Stomach smooth muscle (tissue), 2 donors: ENCODE data around the gene RNF222.
A peak's percentile ranks its signal among the peaks of the same experiment; 100 is the strongest.

Experiments
- H3K27ac ChIP-seq: one replicate; pipeline ENCODE4 v1.7.0; 2013; ENCODE audit warnings: mild to moderate bottlenecking, low read length, inconsistent platforms
- H3K27me3 ChIP-seq, 2 donors: one replicate each; pipeline ENCODE4 v1.7.0; 2013; ENCODE audit warnings: low read length in 2 of 2; ENCODE audit not compliant: insufficient read depth in 2 of 2, control insufficient read depth in 1 of 2
- H3K36me3 ChIP-seq, 2 donors: one replicate each; pipeline ENCODE4 v1.7.0; 2013; ENCODE audit warnings: low read length in 2 of 2; ENCODE audit not compliant: control insufficient read depth in 2 of 2, insufficient read depth in 2 of 2
- H3K4me1 ChIP-seq: one replicate; pipeline ENCODE4 v1.7.0; 2013; ENCODE audit warnings: low read length; ENCODE audit not compliant: control insufficient read depth, insufficient read depth
- H3K4me3 ChIP-seq, 2 donors: one replicate each; pipeline ENCODE4 v1.7.0; 2013; ENCODE audit warnings: low read length in 2 of 2
- H3K9ac ChIP-seq, 2 donors: one replicate each; pipeline ENCODE4 v1.7.0; 2013; ENCODE audit warnings: low read length in 2 of 2, mild to moderate bottlenecking in 1 of 2
- H3K9me3 ChIP-seq, 2 donors: one replicate each; pipeline ENCODE4 v1.7.0; 2013; ENCODE audit warnings: low read length in 2 of 2; ENCODE audit not compliant: control insufficient read depth in 2 of 2
- donor health status: healthy.
- donor health status: Pancreatic carcinoma.

Gene RNF222, protein sequence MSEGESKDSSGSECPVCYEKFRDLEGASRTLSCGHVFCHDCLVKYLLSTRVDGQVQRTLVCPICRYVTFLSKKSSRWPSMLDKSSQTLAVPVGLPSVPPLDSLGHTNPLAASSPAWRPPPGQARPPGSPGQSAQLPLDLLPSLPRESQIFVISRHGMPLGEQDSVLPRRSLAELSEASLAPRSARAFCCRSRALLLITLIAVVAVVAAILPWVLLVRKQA

DNA sequence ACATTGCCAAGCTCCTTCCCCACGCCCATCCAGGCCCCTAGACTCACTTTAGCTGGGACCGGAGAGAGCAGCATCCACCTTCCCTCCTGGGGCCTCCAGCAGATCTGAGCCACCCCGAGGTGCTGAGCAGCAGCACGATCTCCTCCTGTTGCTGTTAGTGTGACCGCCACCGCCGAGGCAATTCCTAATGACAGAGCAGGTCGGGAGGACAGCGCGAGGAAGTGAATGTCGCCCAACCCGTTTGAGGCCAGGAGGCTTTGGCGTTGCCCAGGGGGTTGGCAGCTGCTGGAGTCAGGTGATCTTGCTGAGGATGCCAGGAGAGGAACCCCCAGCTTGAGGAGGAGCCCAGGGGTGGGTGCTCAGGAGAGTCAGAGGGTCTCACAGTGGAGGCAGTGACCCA, at the start of gene RNF222:
RNF222 (minus strand) TSS at position 192 of the 400 bp plus-strand sequence. CDS start 4,366 bp downstream, outside the sequence.
- H3K27ac ChIP-seq: no peak within 1 kb of the TSS
- no peaks in the 10 kb centered on the region for H3K4me1 ChIP-seq
- H3K4me3 ChIP-seq: no peak within 1 kb of the TSS
- no peak within 1 kb of the TSS for H3K9ac ChIP-seq
- peaks cover 27 to 29% of the 10 kb centered on the region in 2 donors for H3K27me3 ChIP-seq
- H3K36me3 ChIP-seq: no peaks in the 10 kb centered on the region
- H3K9me3 ChIP-seq: no peaks in the 10 kb centered on the region

DNA sequence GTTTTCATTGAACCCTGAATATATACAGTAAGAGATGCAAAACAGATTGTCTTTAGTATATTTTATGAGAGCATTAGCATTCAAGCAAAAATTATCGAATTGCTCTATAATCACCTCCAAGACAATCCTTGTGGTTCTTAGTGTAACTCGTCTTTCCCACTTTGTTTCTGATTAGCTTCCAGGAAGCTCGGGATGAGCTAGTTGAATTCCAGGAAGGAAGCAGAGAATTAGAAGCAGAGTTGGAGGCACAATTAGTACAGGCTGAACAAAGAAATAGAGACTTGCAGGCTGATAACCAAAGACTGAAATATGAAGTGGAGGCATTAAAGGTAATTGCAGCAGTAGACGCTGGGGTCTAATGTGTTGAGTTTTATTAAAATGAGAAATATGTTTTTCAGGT, 47.9 kb upstream of the RNF222 start:
- H3K27me3 ChIP-seq: no peaks in the 10 kb centered on the region
- no peaks in the 10 kb centered on the region for H3K9me3 ChIP-seq
- no peak overlapping the region for H3K27ac ChIP-seq
- H3K9ac ChIP-seq: no peak overlapping the region
- peaks cover 2% of the 10 kb centered on the region for H3K4me1 ChIP-seq
- peaks cover 23 to 30% of the 10 kb centered on the region in 2 donors for H3K36me3 ChIP-seq
- H3K4me3 ChIP-seq: no peak overlapping the region

DNA sequence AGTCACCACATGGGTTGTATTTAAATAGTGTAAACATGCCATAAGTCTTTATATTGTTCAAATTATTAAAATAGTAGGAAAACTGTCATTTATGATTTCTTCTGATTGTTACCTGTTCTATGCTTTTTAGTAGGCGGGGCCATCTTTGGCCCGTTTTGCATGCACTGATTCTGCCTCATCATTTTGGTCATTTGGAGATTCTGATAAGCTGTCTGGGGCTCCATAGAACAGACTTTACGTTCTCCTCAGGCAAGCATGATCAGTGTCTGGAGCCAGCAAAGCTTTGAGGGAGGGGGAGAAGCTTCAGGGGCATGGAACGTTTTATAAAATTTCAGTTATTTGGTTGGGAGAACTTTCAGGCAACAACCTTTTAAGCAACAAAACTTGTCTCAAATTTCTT, 46.9 kb upstream of the RNF222 start:
- peaks cover 21 to 28% of the 10 kb centered on the region in 2 donors for H3K36me3 ChIP-seq
- H3K27ac ChIP-seq: no peak overlapping the region

DNA sequence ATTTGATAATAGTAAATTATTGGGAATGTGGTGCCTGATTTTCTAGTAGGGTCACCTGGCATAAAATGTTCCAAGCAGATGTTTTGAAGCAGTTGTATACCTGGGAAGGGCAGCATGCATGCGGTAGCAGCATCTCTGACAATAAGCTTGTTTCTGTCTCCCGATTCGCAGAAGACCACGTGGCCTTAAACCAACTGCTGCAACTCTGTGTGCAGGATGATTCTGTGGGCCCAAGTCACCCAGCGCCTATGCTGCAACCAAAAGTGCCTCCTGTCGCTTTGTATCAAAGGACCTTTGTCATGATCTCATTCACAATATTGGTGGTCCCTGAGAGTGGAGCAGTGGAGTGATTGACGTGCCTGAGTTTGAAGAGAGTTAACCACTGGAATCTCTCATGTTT, 46.1 kb upstream of the RNF222 start:
- H3K4me1 ChIP-seq: peaks cover 2% of the 10 kb centered on the region
- no peaks in the 10 kb centered on the region for H3K9me3 ChIP-seq
- H3K36me3 ChIP-seq: peaks cover 16 to 24% of the 10 kb centered on the region in 2 donors

More for the DNA sequence above, 46.9 kb upstream of the RNF222 start:
- H3K9me3 ChIP-seq: no peaks in the 10 kb centered on the region
- H3K4me3 ChIP-seq: no peak overlapping the region
- H3K9ac ChIP-seq: no peak overlapping the region
- peaks cover 2% of the 10 kb centered on the region for H3K4me1 ChIP-seq
- no peaks in the 10 kb centered on the region for H3K27me3 ChIP-seq

DNA sequence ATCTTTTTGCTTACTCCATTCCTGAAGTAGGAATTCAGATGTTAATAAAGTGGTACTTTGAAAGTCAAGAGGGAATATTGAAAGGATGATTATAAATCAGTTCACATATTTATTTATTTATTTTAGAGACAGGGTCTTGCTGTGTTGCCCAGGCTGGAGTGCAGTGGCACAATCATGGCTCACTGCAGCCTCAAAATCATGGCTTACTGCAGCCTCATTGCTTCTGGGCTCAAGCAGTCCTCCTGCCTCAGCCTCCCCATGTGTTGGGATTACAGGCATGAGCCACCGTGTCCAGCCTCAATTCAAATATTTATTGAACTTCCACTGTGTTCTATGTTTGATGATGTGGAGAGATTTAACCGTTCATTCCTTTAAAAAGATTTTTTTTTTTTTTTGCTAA, 44.7 kb upstream of the RNF222 start:
- Histone ChIP-seq H3K4me3 (no peak overlapping the region), H3K27ac (no peak overlapping the region), H3K9ac (no peak overlapping the region), H3K9me3 (no peaks in the 10 kb centered on the region), H3K36me3 (peaks cover 14 to 18% of the 10 kb centered on the region in 2 donors), H3K27me3 (no peaks in the 10 kb centered on the region), H3K4me1 (peaks cover 8% of the 10 kb centered on the region)

More for the DNA sequence above, 46.1 kb upstream of the RNF222 start:
- Histone ChIP-seq H3K9ac (no peak overlapping the region), H3K27ac (no peak overlapping the region), H3K27me3 (no peaks in the 10 kb centered on the region), H3K4me3 (no peak overlapping the region)

DNA sequence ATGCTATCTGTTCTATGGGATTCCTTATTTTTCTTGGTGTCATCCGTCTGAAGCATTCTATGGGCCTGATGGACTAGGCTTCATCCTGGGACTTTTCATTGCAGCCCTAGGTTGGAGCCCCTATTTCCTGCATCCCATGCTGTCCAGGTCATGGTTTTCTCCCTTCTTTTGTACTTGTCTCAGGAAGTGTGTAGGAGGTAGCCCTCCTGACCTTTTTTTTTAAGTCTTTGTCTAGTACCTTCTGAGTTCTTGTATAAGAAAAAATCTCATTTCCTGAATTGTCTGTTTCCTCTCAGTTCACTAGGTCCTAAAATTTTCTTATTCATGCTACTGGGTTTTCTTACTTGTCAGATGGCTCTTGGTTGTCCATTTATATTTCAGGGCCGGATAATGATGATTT, 44.1 kb upstream of the RNF222 start:
- no peaks in the 10 kb centered on the region for H3K9me3 ChIP-seq
- H3K27me3 ChIP-seq: no peaks in the 10 kb centered on the region
- peaks cover 8% of the 10 kb centered on the region for H3K4me1 ChIP-seq
- H3K4me3 ChIP-seq: no peak overlapping the region
- H3K27ac ChIP-seq: no peak overlapping the region
- no peak overlapping the region for H3K9ac ChIP-seq
- H3K36me3 ChIP-seq: peaks cover 11 to 15% of the 10 kb centered on the region in 2 donors

DNA sequence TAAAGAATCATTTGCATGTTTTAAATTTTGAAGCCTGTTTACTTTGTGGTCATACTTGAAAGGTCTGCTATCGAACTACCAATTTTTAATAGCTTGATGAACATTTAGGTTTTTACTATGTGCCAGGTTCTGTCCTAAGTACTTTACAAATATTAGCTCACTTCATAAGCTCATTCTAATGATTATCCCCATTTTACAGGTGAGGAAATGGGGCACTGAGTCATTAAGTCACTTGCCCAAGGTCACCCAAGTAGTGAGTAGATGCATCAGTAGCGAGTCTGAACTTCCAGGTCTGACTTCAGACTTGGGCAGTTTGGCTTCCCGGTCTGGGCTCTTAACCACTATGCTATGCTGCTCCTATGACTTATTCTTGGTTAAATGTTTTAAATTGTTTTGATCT, 42.1 kb upstream of the RNF222 start:
- Histone ChIP-seq H3K4me1 (peaks cover 10% of the 10 kb centered on the region), H3K9me3 (no peaks in the 10 kb centered on the region)

DNA sequence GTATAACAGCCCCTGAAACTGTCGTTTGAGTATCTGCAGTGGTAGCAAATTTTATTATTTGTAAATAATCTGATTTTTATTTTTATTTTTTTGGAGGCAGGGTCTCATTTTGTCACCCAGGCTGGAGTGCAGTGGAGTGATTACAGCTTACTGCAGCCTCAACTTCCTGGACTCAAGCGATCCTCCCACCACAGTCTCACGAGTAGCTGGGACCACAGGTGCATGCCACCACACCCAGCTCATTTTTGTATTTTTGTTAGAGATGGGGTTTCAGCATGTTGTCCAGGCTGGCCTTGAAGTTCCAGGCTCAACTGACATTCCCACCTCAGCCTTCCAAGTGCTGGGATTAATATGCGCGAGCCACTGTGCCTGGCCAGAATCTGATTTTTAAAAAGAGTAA, 40.8 kb upstream of the RNF222 start:
- Histone ChIP-seq H3K9me3 (no peaks in the 10 kb centered on the region), H3K36me3 (peaks cover 3 to 4% of the 10 kb centered on the region in 2 donors), H3K27me3 (no peaks in the 10 kb centered on the region), H3K9ac (no peak overlapping the region), H3K27ac (no peak overlapping the region), H3K4me3 (no peak overlapping the region), H3K4me1 (peaks cover 10% of the 10 kb centered on the region)

More for the DNA sequence above, 42.1 kb upstream of the RNF222 start:
- no peak overlapping the region for H3K9ac ChIP-seq
- no peak overlapping the region for H3K27ac ChIP-seq
- H3K27me3 ChIP-seq: no peaks in the 10 kb centered on the region
- H3K4me3 ChIP-seq: no peak overlapping the region
- H3K36me3 ChIP-seq: peaks cover 6% of the 10 kb centered on the region in 2 donors

DNA sequence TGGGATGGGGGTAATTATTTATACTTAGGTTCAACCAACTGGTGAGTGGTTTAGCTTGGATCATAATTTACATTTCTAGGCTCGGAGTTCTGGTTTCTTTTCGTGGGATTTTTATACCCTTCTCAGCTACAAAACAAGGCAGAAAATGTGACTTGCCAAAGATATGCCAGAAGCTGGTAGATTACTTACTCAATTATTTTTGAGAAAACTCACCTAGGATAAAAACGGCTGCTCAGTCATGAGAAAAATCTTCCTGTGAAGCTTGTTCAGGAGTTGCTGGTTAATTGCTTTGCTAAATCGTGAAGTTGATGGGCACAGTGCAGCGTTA, 39.2 kb upstream of the RNF222 start:
- peak overlapping the region; percentile 98 for H3K9ac ChIP-seq
- peaks cover 9% of the 10 kb centered on the region for H3K4me1 ChIP-seq
- H3K9me3 ChIP-seq: no peaks in the 10 kb centered on the region
- H3K27me3 ChIP-seq: no peaks in the 10 kb centered on the region
- peaks cover 3 to 4% of the 10 kb centered on the region in 2 donors for H3K36me3 ChIP-seq
- peak overlapping the region; percentile 92 to 94 for H3K4me3 ChIP-seq
- peak overlapping the region; percentile 100 for H3K27ac ChIP-seq

DNA sequence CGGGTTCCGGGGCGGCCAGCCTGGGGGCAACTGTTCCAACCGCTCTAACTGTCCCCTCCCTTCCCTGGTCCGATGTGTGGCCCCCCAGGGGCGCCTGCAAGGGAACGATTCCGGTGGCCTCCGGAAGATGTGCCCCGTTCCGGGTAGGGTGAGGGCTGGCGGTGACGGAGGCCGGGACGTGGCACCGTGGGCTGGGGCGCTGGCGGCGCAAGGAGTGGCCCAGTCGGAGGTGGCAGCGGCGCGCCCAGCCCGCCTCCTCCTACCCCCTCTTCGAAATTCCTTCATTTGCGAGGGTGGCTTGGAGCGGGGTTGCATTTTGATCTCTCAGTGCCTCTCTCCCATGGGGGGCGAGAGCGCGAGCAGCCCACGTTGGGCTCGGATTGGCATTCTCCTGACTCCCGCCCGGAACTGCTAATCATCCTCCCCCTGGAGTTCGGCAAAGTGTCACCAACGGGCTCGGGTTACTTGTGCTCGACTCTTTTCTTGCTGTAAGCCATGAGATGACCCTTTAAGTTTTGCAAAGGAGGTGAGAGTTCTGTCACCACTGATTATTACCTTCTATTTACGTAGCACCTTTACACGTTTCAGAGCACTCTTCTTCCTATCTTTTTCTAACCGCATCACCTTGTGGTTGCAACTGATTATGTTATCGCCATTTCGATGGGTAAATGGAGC, 38.7 kb upstream of the RNF222 start:
- Histone ChIP-seq H3K4me1 (peaks cover 10% of the 10 kb centered on the region), H3K27me3 (no peaks in the 10 kb centered on the region), H3K27ac (peak overlapping the region; percentile 100), H3K36me3 (peaks cover 3 to 4% of the 10 kb centered on the region in 2 donors), H3K9me3 (no peaks in the 10 kb centered on the region), H3K4me3 (peak overlapping the region; percentile 92 to 94), H3K9ac (peak overlapping the region; percentile 98)
